KOPT-K1 (cell line): Measurements from ENCODE around the gene TGFBR3L.
"Not testable (repeated sequence)": the region's sequence is repeated elsewhere in the genome, so short reads cannot be mapped to it uniquely, and the experiment has no call there.

Source experiments
- H3K27ac ChIP-seq: fragments of 200-600 bp; sonication (generic); 2 replicates; pipeline ENCODE4 v1.5.1; 2016; ENCODE audit warnings: antibody characterized with exemption, mild to moderate bottlenecking, low read depth, low read length; ENCODE audit not compliant: poor library complexity, severe bottlenecking
- H3K36me3 ChIP-seq: fragments of 200-600 bp; sonication (generic); 2 replicates; pipeline ENCODE4 v1.5.1; 2017; ENCODE audit warnings: antibody characterized with exemption, mild to moderate bottlenecking, low read length, moderate library complexity; ENCODE audit not compliant: insufficient read depth
- H3K9me3 ChIP-seq: fragments of 200-600 bp; sonication (generic); 2 replicates; pipeline ENCODE4 v1.5.1; 2017; ENCODE audit warnings: antibody characterized with exemption, low read length, mild to moderate bottlenecking; ENCODE audit not compliant: insufficient read depth, poor library complexity, severe bottlenecking

TGFBR3L gene

GRCh38 chr19:7916955-7917266 lies 2.3 kb downstream of the TGFBR3L start:
- peaks cover 17% of the 10 kb centered on the region; the same call in 1 of the 2 replicates for H3K36me3 ChIP-seq
- no peak overlapping the region for H3K27ac ChIP-seq
- H3K9me3 ChIP-seq: no peaks in the 10 kb centered on the region

- no peak overlapping the region for H3K27ac ChIP-seq
- H3K9me3 ChIP-seq: no peaks in the 10 kb centered on the region
Measured at GRCh38 chr19:7917267-7918061, 2.8 kb downstream of the TGFBR3L start.

GRCh38 chr19:7918062-7918614 lies 3.5 kb downstream of the TGFBR3L start:
- not testable (repeated sequence) for H3K9me3 ChIP-seq, H3K27ac ChIP-seq
- H3K36me3 ChIP-seq: peaks cover 19% of the 10 kb centered on the region; the same call in 1 of the 2 replicates

More at GRCh38 chr19:7917267-7918061, 2.8 kb downstream of the TGFBR3L start:
- peaks cover 19% of the 10 kb centered on the region; the same call in 1 of the 2 replicates for H3K36me3 ChIP-seq

- no peak overlapping the region for H3K27ac ChIP-seq
Measured at GRCh38 chr19:7918615-7919421, 4.2 kb downstream of the TGFBR3L start.

GRCh38 chr19:7919610-7920518 lies 5.2 kb downstream of the TGFBR3L start, which contains the start of gene SNAPC2:
SNAPC2 (plus strand) TSS chr19:7920338; CDS start chr19:7920367, 29 bp downstream.
- H3K27ac ChIP-seq: peak within 1 kb of the TSS; percentile 70
- peaks cover 18% of the 10 kb centered on the region; the same call in 1 of the 2 replicates for H3K36me3 ChIP-seq
- no peaks in the 10 kb centered on the region for H3K9me3 ChIP-seq

More at GRCh38 chr19:7918615-7919421, 4.2 kb downstream of the TGFBR3L start:
- H3K9me3 ChIP-seq: no peaks in the 10 kb centered on the region
- H3K36me3 ChIP-seq: peaks cover 18% of the 10 kb centered on the region; the same call in 1 of the 2 replicates

- Histone ChIP-seq H3K36me3 (peaks cover 18% of the 10 kb centered on the region; the same call in 1 of the 2 replicates), H3K27ac (peak overlapping the region; percentile 70), H3K9me3 (no peaks in the 10 kb centered on the region)
Measured at GRCh38 chr19:7920519-7921301, 6.1 kb downstream of the TGFBR3L start.

- H3K36me3 ChIP-seq: peaks cover 18% of the 10 kb centered on the region; the same call in 1 of the 2 replicates
- no peaks in the 10 kb centered on the region for H3K9me3 ChIP-seq
- H3K27ac ChIP-seq: peak overlapping the region; percentile 53
Measured at GRCh38 chr19:7921302-7921966, 6.8 kb downstream of the TGFBR3L start.

DNA sequence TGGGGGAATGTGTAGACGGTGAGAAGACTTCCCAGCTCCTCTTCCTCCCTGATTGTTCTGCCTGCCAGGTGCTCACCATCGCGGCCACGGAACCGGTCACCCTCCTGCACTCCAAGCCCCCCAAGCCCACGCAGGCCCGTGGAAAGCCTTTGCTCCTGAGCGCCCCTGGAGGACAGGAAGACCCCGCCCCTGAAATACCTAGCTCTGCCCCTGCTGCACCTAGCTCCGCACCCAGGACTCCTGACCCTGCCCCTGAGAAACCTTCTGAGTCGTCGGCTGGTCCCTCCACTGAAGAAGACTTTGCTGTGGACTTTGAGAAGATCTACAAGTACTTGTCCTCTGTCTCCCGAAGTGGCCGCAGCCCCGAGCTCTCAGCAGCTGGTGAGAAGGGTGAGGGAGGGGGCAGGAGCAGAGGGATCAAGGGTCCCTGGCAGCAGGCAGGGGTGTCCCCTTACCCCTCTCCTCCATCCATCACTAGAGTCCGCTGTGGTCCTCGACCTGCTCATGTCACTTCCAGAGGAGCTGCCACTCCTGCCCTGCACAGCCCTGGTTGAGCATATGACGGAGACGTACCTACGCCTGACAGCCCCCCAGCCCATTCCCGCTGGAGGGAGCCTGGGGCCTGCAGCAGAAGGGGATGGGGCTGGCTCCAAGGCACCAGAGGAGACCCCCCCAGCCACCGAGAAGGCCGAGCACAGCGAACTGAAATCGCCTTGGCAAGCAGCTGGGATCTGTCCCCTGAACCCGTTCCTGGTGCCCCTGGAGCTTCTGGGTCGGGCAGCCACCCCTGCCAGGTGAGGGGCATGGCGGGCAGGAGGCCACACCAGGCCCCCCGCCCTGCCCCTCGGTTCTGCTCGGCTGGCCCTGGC lies 7.6 kb downstream of the TGFBR3L start:
- no peaks in the 10 kb centered on the region for H3K9me3 ChIP-seq
- H3K27ac ChIP-seq: no peak overlapping the region
- peaks cover 18% of the 10 kb centered on the region; the same call in 1 of the 2 replicates for H3K36me3 ChIP-seq

- H3K27ac ChIP-seq: no peak overlapping the region
Measured at GRCh38 chr19:7922836-7923195, 8.2 kb downstream of the TGFBR3L start.

DNA sequence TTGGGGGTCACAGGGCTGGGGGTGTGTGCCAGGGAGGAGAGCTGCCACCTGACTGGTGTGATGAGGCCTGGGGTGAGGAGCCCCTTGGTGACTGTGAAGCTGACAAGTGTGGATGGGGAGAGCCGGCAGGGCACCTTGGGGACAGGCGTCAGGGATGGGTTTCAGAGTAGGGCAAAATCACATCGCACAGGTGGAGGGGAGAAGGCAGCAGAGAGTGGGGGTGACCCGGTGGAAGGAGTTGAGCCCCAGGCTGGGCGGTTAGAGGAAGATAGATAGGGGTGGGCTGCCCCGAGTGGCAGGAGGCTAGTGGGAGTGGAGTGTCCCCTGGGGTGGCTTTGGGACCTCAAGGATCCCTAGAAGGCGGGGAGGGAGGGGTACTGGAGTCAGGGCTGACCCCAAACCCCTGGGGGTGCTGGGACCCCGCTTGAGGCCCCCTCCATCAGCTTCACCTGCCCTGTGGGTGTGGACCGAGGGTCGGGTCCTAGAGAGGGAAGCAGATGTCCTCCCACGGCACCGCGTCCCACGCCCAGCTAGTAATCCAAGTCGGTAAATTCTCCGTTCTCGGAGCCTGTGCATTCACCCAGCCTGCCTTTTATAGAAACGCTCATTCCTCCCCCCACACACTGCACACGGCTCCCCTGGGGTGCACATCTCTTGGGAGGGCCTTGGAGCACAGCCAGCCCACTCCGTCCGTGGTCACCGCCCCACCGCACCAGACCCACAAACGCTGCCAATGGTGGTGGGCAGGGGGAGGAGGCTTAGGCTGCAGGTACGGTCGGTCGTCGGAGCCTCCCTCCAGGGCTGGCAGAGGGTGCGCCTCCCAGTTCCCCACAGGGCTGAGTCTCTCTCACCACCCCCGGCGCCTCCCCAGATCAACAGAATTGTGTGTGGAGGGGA lies 8.9 kb downstream of the TGFBR3L start:
- H3K36me3 ChIP-seq: peaks cover 22% of the 10 kb centered on the region; the same call in 1 of the 2 replicates
- no peak overlapping the region for H3K27ac ChIP-seq
- no peaks in the 10 kb centered on the region for H3K9me3 ChIP-seq

More at GRCh38 chr19:7922836-7923195, 8.2 kb downstream of the TGFBR3L start:
- Histone ChIP-seq H3K36me3 (peaks cover 22% of the 10 kb centered on the region; the same call in 1 of the 2 replicates), H3K9me3 (no peaks in the 10 kb centered on the region)

DNA sequence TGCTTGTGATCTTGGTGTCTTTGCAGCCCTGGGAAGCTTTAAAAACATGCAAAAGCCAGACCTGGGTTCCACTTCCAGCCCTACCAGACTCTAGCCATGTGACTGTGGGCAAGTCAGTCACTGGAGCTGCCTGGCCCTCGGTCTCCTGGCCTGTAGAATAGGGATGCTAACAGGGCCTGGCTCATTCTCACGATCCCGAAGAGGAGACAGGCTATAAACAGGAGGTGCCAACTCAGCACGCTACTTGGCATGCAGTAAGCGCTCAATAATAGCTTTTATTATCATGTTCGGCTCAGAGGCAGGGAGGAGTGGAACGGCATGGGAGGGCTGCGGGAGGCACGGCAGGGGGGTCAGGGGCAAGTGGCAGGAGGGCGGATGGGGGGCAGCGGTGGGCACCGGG lies 9.6 kb downstream of the TGFBR3L start:
- no peak overlapping the region for H3K27ac ChIP-seq
- H3K9me3 ChIP-seq: no peaks in the 10 kb centered on the region
- peaks cover 27% of the 10 kb centered on the region; the same call in 1 of the 2 replicates for H3K36me3 ChIP-seq
